GM19240 (cell line): Measurements from ENCODE around the gene EPHA1.

ENCODE experiments used
- DNase-seq: peaks from one replicate; pipeline ENCODE4 v3.0.0; 2011; ENCODE audit warnings: low spot score; ENCODE audit not compliant: insufficient read length

The EPHA1 gene

DNA sequence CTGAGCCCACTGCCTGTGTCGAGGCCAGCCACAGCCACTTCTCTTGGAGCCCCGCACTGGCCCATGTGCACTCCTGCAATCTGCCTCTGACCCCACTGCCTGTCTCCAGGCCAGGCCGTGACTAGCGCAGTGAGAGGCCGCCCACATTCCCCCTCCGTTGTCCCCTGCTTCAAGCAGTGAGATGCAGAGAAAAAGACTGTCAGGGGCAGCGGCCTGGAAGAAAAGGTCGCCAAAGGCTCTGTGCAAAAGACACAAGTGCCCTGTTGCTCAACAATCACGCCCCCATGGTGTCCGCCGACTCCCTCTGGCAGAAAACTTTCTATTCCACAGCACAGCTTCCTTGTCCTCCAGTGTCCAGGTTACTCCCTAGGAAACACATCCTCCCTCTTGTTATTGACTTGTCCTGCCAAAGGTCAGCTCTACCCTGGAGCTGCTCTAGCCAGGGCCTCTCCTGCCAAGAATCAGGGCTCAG, 56.1 kb downstream of the EPHA1 start:
- no peak for DNase-seq

DNA sequence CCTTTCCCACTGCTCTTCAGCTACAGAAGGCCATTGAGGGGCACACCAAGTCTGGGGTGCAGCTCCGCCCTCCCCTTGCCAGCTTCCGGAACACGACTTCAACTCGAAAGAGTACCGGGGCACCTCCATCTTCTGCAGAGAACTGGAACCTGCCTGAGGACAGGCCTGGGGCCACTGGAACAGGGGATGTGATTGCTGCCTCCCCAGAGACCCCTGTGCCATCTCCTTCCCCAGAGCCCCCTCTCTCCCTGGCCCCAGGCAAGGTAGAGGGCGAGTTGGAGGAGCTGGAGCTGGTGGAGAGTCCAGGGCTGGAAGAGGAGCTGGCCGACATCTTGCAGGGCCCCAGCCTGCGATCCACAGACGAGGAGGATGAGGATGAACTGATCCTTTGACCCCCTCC, 57.1 kb downstream of the EPHA1 start:
- DNase-seq = no peak

DNA sequence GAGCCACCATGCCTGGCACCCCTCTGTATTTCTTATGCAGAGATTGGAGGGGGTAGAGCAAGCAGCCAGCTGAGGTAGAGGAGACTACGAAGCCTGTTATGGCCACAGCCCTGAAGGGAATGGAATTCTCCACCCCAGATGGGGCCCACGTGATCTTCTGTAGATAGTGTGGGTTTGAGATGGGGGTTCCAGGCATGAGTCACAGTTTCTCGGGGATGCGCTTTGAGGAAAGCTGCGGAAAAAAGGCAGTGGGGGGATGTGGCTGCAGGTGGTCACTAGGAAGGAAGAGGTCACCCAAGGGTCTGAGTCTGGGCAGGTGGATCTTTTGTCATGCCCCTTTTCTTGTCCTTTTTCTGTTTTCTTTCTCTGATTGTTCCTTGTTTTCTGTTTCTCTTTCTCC, 57.6 kb downstream of the EPHA1 start:
- DNase-seq = no peak

DNA sequence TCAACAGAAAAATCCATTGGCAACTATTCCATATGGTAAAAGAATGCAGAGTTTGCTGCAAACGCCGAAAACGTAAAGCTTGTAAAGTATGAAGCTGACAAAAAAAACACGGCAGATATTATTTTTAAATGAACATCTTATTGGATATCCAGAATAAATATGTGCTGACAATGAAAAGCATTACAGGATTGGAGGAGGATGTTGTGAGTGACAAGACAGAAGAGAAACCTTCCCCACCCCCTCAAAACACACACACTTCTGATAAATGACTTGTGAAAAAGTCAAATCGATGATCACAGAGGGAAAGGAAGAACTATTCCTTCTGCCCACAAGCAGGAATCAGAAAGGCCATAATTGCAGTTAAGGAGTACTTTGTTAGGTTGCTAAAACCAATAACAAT, 60.7 kb downstream of the EPHA1 start:
- no peak for DNase-seq

DNA sequence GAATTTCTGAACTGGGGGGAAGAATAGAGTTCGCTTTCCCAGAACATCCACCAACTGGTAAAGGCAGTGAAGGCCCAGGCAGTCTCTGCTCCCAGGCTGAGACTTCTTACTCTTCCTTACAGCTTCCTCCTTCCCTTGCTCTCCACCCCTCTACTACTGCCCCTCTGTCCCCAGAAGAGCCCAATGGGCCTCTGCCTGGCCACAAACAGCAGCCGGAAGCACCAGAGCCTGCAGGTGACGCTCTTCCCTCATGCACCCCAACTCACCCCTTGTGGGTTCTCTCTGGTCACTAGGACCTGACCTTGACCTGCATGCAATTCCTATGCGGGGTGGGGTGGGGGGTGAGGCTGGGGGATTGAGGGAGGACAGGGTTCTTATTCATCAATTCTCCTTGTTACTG, 62.6 kb downstream of the EPHA1 start:
- no peak for DNase-seq

DNA sequence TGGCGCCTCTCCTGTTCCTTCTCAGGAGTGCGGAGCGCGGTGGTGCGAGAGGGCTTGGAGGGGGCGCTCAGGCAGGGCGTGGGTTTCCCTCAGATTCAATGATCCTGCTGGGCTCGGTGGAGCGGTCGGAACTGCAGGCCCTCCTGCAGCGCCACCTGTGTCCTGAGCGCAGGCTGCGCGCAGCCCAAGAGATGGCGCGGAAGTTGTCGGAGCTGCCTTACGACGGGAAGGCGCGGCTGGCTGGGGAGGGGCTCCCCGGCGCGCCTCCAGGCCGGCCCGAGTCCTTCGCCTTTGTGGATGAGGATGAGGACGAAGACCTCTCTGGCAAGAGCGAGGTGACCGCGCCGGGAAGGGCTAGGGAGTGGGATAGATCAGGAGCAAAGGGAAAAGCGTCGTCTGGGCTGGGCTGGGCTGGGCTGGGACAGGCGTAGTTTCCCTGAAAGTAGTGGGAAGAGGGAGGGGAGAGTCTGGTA, 63.2 kb downstream of the EPHA1 start:
- no peak for DNase-seq

DNA sequence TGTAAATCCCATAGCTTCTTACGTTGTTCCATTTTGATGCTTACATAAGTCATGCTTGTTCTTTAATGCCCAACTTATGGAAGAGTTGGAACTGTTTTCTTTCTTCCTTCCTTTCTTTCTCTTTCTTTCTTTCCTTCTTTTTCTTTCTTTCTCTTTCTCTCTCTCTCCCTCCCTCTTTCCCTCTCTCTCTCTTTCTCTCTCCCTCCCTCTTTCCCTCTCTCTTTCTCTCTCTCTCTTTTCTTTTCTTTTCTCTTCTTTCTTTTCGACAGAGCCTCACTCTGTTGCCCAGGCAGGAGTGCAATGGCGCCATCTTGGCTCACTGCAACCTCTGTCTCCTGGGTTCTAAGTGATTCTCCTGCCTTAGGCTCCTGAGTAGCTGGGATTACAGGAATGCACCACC, 65.1 kb downstream of the EPHA1 start:
- DNase-seq = no peak

DNA sequence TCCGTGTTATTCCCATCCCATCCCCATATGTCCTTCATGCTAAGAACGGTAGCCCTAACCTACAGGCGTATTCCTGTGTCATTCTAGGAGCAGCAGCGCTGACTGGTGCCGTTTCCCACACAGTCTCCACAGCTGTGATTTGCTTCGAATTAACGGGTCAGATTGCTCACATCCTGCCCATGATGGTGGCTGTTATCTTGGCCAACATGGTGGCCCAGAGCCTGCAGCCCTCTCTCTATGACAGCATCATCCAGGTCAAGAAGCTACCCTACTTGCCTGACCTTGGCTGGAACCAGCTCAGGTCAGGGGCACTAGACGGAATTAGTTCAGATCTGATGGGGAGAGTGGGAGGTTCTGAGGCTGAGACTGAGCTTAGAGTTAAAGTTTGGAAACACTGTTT, 66.8 kb downstream of the EPHA1 start:
- no peak for DNase-seq
